GM12873 (cell line): ENCODE measurements around the gene CACNA1A.

ENCODE experiments used
- TF ChIP-seq, protein P1 (sequence below): IDR thresholded peaks from 2 replicates; pipeline ENCODE4 v1.5.1; 2012; ENCODE audit warnings: low read depth, mild to moderate bottlenecking, moderate library complexity, low read length, control low read depth; ENCODE audit not compliant: insufficient read depth; ENCODE audit errors: missing control alignments

CACNA1A gene

DNA sequence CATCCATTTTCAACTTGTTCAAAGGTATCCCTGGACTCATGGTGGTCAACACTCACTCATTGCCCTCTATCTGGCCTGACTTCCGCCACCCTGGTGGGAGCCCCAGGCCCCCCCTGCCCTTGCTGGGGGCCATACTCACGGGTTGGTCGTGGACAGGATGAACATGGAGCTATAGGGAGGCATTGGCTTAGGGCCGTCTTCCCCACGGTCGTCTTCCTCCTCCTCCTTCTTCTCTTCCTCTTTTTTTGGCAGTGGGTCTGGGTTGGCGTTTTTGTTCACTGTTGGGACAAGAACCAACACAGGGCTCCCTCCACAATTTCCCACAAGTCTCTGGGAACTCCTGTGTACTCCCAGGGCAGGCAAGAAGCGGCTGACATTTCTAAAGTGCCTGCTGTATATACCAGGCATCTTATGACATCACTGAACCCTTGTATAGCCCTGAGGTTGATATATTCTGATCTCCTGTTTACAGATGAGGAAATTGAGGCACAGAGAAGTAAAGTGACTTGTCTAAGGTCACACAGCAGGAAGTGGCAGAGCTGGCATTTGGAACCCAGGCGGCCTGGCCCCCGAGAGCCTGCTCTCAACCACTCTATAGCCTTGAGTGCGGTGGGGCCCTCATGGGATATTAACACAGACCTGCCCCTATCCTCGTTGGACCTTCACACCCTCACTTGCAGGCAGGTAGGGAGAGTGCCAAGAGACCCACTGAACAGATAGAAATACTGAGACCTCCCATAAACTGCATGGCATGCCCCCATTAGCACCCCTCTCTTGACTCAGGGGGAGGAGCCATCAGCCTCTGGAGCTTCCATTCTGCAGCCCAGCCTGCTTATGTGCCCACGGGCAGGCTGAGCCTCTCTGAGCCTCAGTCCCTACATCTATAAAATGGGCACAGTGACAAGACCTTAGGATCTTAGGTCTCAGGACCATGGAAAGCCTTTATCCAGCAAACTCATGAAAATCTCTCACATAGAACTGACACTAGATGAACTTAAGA lies 221.1 kb downstream of the CACNA1A start:
- TF ChIP-seq, protein P1, sequence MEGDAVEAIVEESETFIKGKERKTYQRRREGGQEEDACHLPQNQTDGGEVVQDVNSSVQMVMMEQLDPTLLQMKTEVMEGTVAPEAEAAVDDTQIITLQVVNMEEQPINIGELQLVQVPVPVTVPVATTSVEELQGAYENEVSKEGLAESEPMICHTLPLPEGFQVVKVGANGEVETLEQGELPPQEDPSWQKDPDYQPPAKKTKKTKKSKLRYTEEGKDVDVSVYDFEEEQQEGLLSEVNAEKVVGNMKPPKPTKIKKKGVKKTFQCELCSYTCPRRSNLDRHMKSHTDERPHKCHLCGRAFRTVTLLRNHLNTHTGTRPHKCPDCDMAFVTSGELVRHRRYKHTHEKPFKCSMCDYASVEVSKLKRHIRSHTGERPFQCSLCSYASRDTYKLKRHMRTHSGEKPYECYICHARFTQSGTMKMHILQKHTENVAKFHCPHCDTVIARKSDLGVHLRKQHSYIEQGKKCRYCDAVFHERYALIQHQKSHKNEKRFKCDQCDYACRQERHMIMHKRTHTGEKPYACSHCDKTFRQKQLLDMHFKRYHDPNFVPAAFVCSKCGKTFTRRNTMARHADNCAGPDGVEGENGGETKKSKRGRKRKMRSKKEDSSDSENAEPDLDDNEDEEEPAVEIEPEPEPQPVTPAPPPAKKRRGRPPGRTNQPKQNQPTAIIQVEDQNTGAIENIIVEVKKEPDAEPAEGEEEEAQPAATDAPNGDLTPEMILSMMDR = no peak

DNA sequence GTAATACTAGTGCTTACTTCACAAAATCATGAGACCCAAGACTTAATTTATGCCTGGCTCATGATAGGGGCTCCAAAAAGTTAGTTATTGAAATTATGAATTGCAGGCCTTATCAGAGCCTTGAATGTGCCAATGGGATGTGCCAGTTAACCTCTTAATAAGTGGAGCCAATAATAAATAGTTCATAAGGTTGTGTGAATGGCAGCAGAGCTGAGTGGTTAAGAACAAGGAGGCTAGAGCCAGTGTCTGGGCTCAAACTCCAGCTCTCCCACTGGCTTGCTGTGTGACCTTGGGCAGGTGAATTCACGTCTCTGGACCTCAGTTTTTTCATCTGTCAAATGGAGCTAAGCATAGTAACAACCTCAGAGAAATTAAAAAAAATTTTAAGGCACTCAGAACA lies 222.4 kb downstream of the CACNA1A start:
- TF ChIP-seq, protein P1 = no peak

GRCh38 chr19:13282486-13283065 lies 223.7 kb downstream of the CACNA1A start:
- TF ChIP-seq, protein P1 = no peak

- TF ChIP-seq, protein P1 = no peak
Measured at GRCh38 chr19:13281567-13282291, 224.6 kb downstream of the CACNA1A start.

DNA sequence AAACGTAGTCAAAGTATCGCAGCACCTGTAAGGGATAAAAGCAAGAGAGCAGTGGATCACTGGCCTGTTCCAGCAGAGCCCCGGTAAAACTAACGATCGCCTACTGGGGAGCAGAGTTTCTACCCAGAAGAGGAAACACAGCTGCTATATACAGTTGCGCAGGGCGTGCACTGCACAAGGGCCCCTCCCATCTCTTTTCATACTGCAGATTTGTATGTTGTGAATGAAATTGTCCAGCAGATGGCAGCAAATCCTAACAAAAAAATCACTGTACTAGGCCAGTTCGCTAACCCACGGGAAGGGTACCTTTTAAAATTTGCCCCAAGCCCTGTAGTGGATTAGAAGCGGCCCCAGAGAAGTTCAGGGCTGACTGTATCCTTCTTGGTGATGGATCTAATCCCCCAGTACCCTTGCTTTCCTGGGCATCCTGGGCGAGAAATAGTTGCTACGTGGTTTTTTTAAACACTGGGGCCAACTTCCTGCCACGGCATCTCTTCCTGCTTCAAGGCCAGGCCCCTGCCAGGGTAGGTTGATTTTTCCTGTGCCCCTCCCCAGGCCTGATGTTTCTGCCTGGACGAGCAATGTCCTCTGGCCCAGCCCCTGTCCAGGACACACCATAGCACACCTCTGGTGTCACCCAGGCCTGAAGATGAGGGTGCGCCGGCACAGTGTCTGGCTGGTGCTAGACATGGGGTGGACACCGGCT lies 229.0 kb downstream of the CACNA1A start:
- TF ChIP-seq, protein P1 = peak; percentile 56

GRCh38 chr19:13275016-13275722 lies 231.1 kb downstream of the CACNA1A start:
- TF ChIP-seq, protein P1 = no peak
